Glomerular visceral epithelial cell (primary cell): ENCODE measurements around the gene CSRNP3.
A peak's percentile ranks its signal among the peaks of the same experiment; 100 is the strongest.

Experiments used
- DNase-seq: peaks from one replicate; pipeline ENCODE4 v3.0.0-alpha.2; 2016; ENCODE audit errors: extremely low spot score

The CSRNP3 gene

GRCh38 chr2:165539985-165540384 lies 70.5 kb downstream of the CSRNP3 start:
- DNase-seq = no peak

- DNase-seq = no peak
Measured at GRCh38 chr2:165544897-165545296, 75.4 kb downstream of the CSRNP3 start.

- DNase-seq = no peak
Measured at GRCh38 chr2:165547900-165548299, 78.4 kb downstream of the CSRNP3 start.

GRCh38 chr2:165549619-165550018 lies 80.1 kb downstream of the CSRNP3 start:
- DNase-seq = no peak

GRCh38 chr2:165558832-165559231 lies 89.3 kb downstream of the CSRNP3 start:
- no peak for DNase-seq

- DNase-seq = no peak
Measured at GRCh38 chr2:165560377-165560988, 91.0 kb downstream of the CSRNP3 start.

GRCh38 chr2:165561516-165561915 lies 92.0 kb downstream of the CSRNP3 start:
- DNase-seq = no peak

GRCh38 chr2:165562233-165562632 lies 92.7 kb downstream of the CSRNP3 start:
- no peak for DNase-seq

- peak; percentile 3 for DNase-seq
Measured at GRCh38 chr2:165563468-165564225, 94.1 kb downstream of the CSRNP3 start.

GRCh38 chr2:165566008-165566407 lies 96.5 kb downstream of the CSRNP3 start:
- DNase-seq = no peak

- no peak for DNase-seq
Measured at GRCh38 chr2:165567273-165567672, 97.8 kb downstream of the CSRNP3 start.

- no peak for DNase-seq
Measured at GRCh38 chr2:165568361-165568760, 98.9 kb downstream of the CSRNP3 start.

GRCh38 chr2:165571477-165571876 lies 102.0 kb downstream of the CSRNP3 start:
- DNase-seq = no peak

GRCh38 chr2:165572151-165572550 lies 102.7 kb downstream of the CSRNP3 start:
- DNase-seq = no peak

- peak; percentile 64 for DNase-seq
Measured at GRCh38 chr2:165573534-165574461, 104.3 kb downstream of the CSRNP3 start.

- DNase-seq = no peak
Measured at GRCh38 chr2:165575044-165575615, 105.6 kb downstream of the CSRNP3 start.

GRCh38 chr2:165576409-165577154 lies 107.1 kb downstream of the CSRNP3 start:
- DNase-seq = no peak

GRCh38 chr2:165582409-165582808 lies 112.9 kb downstream of the CSRNP3 start:
- DNase-seq = no peak

GRCh38 chr2:165582863-165583506 lies 113.5 kb downstream of the CSRNP3 start:
- no peak for DNase-seq

GRCh38 chr2:165584126-165584654 lies 114.7 kb downstream of the CSRNP3 start:
- DNase-seq = no peak

- DNase-seq = no peak
Measured at GRCh38 chr2:165586019-165586418, 116.5 kb downstream of the CSRNP3 start.
